ENCODE results near the gene PRSS33.
A peak's percentile ranks its signal among the peaks of the same experiment; 100 is the strongest.

The PRSS33 gene

GRCh38 chr16:2821487-2822157, 34.3 kb upstream of the PRSS33 start:
- no peak for DNase-seq (ENCODE audit: low read depth in 1 of 2, low spot score in 1 of 2)

GRCh38 chr16:2820836-2821486, 33.6 kb upstream of the PRSS33 start:
- DNase-seq (ENCODE audit: low read depth in 1 of 2, low spot score in 1 of 2), result no peak

GRCh38 chr16:2819939-2820835, 32.8 kb upstream of the PRSS33 start:
- DNase-seq (ENCODE audit: low read depth in 1 of 2, low spot score in 1 of 2), result no peak

- no peak for DNase-seq (ENCODE audit: low read depth in 1 of 2, low spot score in 1 of 2)
Observed at GRCh38 chr16:2819179-2819938, 32.0 kb upstream of the PRSS33 start.

- no peak for DNase-seq (ENCODE audit: low read depth in 1 of 2, low spot score in 1 of 2)
Observed at GRCh38 chr16:2818272-2818876, 31.0 kb upstream of the PRSS33 start.

- DNase-seq (ENCODE audit: low read depth in 1 of 2, low spot score in 1 of 2), result no peak
Observed at GRCh38 chr16:2817340-2818271, 30.2 kb upstream of the PRSS33 start.

GRCh38 chr16:2816751-2817339, 29.5 kb upstream of the PRSS33 start, which contains the start of gene PRSS21:
Gene PRSS21 (plus strand): TSS chr16:2817237. CDS start chr16:2817269, 32 bp downstream.
- DNase-seq (ENCODE audit: low read depth in 1 of 2, low spot score in 1 of 2), result peak in 1 of 2 donors; percentile 28

GRCh38 chr16:2815299-2815771, 28.0 kb upstream of the PRSS33 start:
- no peak for DNase-seq (ENCODE audit: low read depth in 1 of 2, low spot score in 1 of 2)

GRCh38 chr16:2814551-2815298, 27.4 kb upstream of the PRSS33 start:
- DNase-seq (ENCODE audit: low read depth in 1 of 2, low spot score in 1 of 2), result no peak

GRCh38 chr16:2813771-2814221, 26.4 kb upstream of the PRSS33 start:
- DNase-seq (ENCODE audit: low read depth in 1 of 2, low spot score in 1 of 2), result no peak

GRCh38 chr16:2811703-2812471, 24.5 kb upstream of the PRSS33 start:
- no peak for DNase-seq (ENCODE audit: low read depth in 1 of 2, low spot score in 1 of 2)

GRCh38 chr16:2810651-2811050, 23.3 kb upstream of the PRSS33 start:
- DNase-seq (ENCODE audit: low read depth in 1 of 2, low spot score in 1 of 2), result no peak

- no peak for DNase-seq (ENCODE audit: low read depth in 1 of 2, low spot score in 1 of 2)
Observed at GRCh38 chr16:2809149-2809760, 21.9 kb upstream of the PRSS33 start.

- DNase-seq (ENCODE audit: low read depth in 1 of 2, low spot score in 1 of 2), result no peak
Observed at GRCh38 chr16:2808181-2808580, 20.8 kb upstream of the PRSS33 start.

GRCh38 chr16:2806286-2806685, 18.9 kb upstream of the PRSS33 start:
- DNase-seq (ENCODE audit: low read depth in 1 of 2, low spot score in 1 of 2), result no peak

- DNase-seq (ENCODE audit: low read depth in 1 of 2, low spot score in 1 of 2), result no peak
Observed at GRCh38 chr16:2804728-2805127, 17.4 kb upstream of the PRSS33 start.
